ENCODE results near the gene GARS1. TPM values are rescaled to one million over a fixed set of nuclear protein-coding genes. Genes with fewer than 3 reads are reported as not detected.
"Not testable (repeated sequence)": the region's sequence is repeated elsewhere in the genome, so short reads cannot be mapped to it uniquely, and the experiment has no call there.

GARS1 gene
- total and polyA plus RNA-seq, 2 donors from 2014 or later, result 84.3 to 104 TPM

GRCh38 chr7:30634634-30635201 lies 40.0 kb downstream of the GARS1 start:
- Histone ChIP-seq H3K27me3 (ENCODE audit: control insufficient read depth, insufficient read depth, low read length) (no peaks in the 10 kb centered on the region), H3K36me3 (ENCODE audit: control insufficient read depth in 2 of 3, insufficient read depth in 3 of 3, low read length in 3 of 3) (peaks cover 0 to 25% (median 24%) of the 10 kb centered on the region in 3 donors), H3K4me3 (ENCODE audit: low read length in 3 of 3) (no peak overlapping the region), H3K27ac (ENCODE audit: low read depth in 2 of 2, low read length in 2 of 2) (no peak overlapping the region), H3K4me1 (ENCODE audit: control insufficient read depth in 2 of 3, insufficient read depth in 2 of 3, low read depth in 1 of 3, low read length in 3 of 3) (no peaks in the 10 kb centered on the region), H3K9me3 (ENCODE audit: control insufficient read depth in 2 of 3, insufficient read depth in 1 of 3, low read length in 3 of 3) (no peaks in the 10 kb centered on the region), H3K9ac (ENCODE audit: low read length in 3 of 3) (no peak overlapping the region)
- FAIRE-seq (no peak), DNase-seq (no peak)
- intact Hi-C loops (cut with DNase I), result no loop called here
- TF ChIP-seq CTCF (IDR thresholded peaks at IDR 0.05; ENCODE audit: borderline replicate concordance, extremely low read depth, insufficient read depth), result no peak

GRCh38 chr7:30635798-30636197 lies 41.1 kb downstream of the GARS1 start:
- H3K9ac ChIP-seq (ENCODE audit: low read length in 3 of 3), result no peak overlapping the region
- intact Hi-C loops (cut with DNase I), result no loop called here
- H3K36me3 ChIP-seq (ENCODE audit: control insufficient read depth in 2 of 3, insufficient read depth in 3 of 3, low read length in 3 of 3), result peaks cover 0 to 24% (median 18%) of the 10 kb centered on the region in 3 donors
- no peak for TF ChIP-seq CTCF (IDR thresholded peaks at IDR 0.05; ENCODE audit: borderline replicate concordance, extremely low read depth, insufficient read depth)
- FAIRE-seq, result no peak
- H3K4me3 ChIP-seq (ENCODE audit: low read length in 3 of 3), result no peak overlapping the region
- H3K4me1 ChIP-seq (ENCODE audit: control insufficient read depth in 2 of 3, insufficient read depth in 2 of 3, low read depth in 1 of 3, low read length in 3 of 3), result no peaks in the 10 kb centered on the region
- H3K27ac ChIP-seq (ENCODE audit: low read depth in 2 of 2, low read length in 2 of 2), result no peak overlapping the region
- no peaks in the 10 kb centered on the region for H3K9me3 ChIP-seq (ENCODE audit: control insufficient read depth in 2 of 3, insufficient read depth in 1 of 3, low read length in 3 of 3)
- no peak for DNase-seq
- H3K27me3 ChIP-seq (ENCODE audit: control insufficient read depth, insufficient read depth, low read length), result no peaks in the 10 kb centered on the region

GRCh38 chr7:30642322-30642721 lies 47.6 kb downstream of the GARS1 start:
- H3K27me3 ChIP-seq (ENCODE audit: control insufficient read depth, insufficient read depth, low read length); FAIRE-seq; H3K36me3 ChIP-seq (ENCODE audit: control insufficient read depth in 2 of 3, insufficient read depth in 3 of 3, low read length in 3 of 3); H3K4me1 ChIP-seq (ENCODE audit: control insufficient read depth in 2 of 3, insufficient read depth in 2 of 3, low read depth in 1 of 3, low read length in 3 of 3); H3K9me3 ChIP-seq (ENCODE audit: control insufficient read depth in 2 of 3, insufficient read depth in 1 of 3, low read length in 3 of 3); H3K9ac ChIP-seq (ENCODE audit: low read length in 3 of 3); intact Hi-C loops (cut with DNase I); DNase-seq; H3K4me3 ChIP-seq (ENCODE audit: low read length in 3 of 3); H3K27ac ChIP-seq (ENCODE audit: low read depth in 2 of 2, low read length in 2 of 2): not testable (repeated sequence)

GRCh38 chr7:30642789-30643188 lies 48.1 kb downstream of the GARS1 start:
- intact Hi-C loops (cut with DNase I), result no loop called here
- no peak for FAIRE-seq
- TF ChIP-seq CTCF (IDR thresholded peaks at IDR 0.05; ENCODE audit: borderline replicate concordance, extremely low read depth, insufficient read depth), result no peak

More at GRCh38 chr7:30642789-30643188, 48.1 kb downstream of the GARS1 start:
- no peaks in the 10 kb centered on the region for H3K9me3 ChIP-seq (ENCODE audit: control insufficient read depth in 2 of 3, insufficient read depth in 1 of 3, low read length in 3 of 3)
- no peaks in the 10 kb centered on the region for H3K36me3 ChIP-seq (ENCODE audit: control insufficient read depth in 2 of 3, insufficient read depth in 3 of 3, low read length in 3 of 3)
- H3K27me3 ChIP-seq (ENCODE audit: control insufficient read depth, insufficient read depth, low read length), result no peaks in the 10 kb centered on the region
- H3K4me1 ChIP-seq (ENCODE audit: control insufficient read depth in 2 of 3, insufficient read depth in 2 of 3, low read depth in 1 of 3, low read length in 3 of 3), result no peaks in the 10 kb centered on the region
- DNase-seq, result no peak
- H3K9ac ChIP-seq (ENCODE audit: low read length in 3 of 3), result no peak overlapping the region
- no peak overlapping the region for H3K4me3 ChIP-seq (ENCODE audit: low read length in 3 of 3)
- no peak overlapping the region for H3K27ac ChIP-seq (ENCODE audit: low read depth in 2 of 2, low read length in 2 of 2)

Measured in kidney (tissue), 14 donors.